Loucy (cell line): ENCODE data around the gene SMARCB1.

Experiments used
- EZH2phosphoT487 ChIP-seq: fragments of 200-600 bp; IDR thresholded peaks from 2 replicates; pipeline ENCODE4 v1.6.1; 2018; ENCODE audit warnings: antibody characterized with exemption, mild to moderate bottlenecking, moderate library complexity, borderline replicate concordance
- TF ChIP-seq, protein P1 (sequence below): fragments of 200-600 bp; sonication (generic); conservative IDR thresholded peaks from 2 replicates; pipeline ENCODE4 v1.5.1; 2014; ENCODE audit warnings: mild to moderate bottlenecking, antibody characterized with exemption, low read length

DNA sequence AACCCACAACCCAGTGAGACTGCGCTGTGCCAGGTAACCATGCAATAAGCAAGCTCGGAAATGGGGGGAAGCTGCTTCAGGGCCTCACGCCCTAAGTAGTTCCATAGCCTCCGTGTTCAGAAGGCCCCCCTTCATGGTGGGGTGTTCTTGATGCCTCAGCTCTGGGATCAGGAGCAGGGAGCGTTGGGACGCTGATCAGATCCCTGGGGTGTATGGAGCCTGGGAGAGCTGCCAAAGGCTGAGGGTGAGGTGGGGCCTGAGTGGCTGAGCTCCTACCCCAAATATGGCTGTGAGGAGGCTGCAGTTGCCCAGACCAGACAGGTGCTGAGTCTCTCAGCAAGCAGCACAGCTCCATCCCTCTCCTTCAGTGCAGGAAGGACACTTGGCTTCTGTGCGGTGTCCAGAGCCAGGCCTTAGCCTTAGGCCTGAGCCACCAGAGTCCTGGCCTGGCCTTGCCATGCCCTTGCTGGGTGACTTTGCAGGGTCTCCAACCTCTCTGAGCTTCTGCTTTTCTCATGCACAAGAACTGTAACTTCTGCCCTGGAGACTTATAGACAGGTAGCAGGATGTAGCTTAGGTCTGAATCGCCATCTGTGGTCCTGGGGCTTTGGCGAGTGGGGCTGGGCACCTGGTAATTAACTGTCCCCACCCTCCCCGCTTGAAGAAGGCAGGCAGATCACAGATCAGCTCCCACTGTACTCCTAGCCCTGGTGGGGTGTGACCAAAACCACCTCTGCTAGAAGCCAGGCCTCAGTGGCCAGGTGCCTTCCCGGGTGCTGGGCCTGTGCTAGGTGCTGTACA, 8.8 kb upstream of the SMARCB1 start:
- TF ChIP-seq, protein P1, sequence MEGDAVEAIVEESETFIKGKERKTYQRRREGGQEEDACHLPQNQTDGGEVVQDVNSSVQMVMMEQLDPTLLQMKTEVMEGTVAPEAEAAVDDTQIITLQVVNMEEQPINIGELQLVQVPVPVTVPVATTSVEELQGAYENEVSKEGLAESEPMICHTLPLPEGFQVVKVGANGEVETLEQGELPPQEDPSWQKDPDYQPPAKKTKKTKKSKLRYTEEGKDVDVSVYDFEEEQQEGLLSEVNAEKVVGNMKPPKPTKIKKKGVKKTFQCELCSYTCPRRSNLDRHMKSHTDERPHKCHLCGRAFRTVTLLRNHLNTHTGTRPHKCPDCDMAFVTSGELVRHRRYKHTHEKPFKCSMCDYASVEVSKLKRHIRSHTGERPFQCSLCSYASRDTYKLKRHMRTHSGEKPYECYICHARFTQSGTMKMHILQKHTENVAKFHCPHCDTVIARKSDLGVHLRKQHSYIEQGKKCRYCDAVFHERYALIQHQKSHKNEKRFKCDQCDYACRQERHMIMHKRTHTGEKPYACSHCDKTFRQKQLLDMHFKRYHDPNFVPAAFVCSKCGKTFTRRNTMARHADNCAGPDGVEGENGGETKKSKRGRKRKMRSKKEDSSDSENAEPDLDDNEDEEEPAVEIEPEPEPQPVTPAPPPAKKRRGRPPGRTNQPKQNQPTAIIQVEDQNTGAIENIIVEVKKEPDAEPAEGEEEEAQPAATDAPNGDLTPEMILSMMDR, result no peak
- no peak for TF ChIP-seq EZH2phosphoT487
